Gastrocnemius medialis (tissue), 4 donors: Measurements from ENCODE around the gene CD300E. TPM values are rescaled to one million over a fixed set of nuclear protein-coding genes. Genes with fewer than 3 reads are reported as not detected.

Experiments
- ATAC-seq, 2 donors: fragments of 150-250 bp; one replicate each; pipeline ENCODE4 v1.9.1; 2016
- DNase-seq, 2 donors: peaks; one replicate each; pipeline ENCODE4 v3.0.0-alpha.2; 2019
- H3K27ac ChIP-seq, 4 donors: fragments of 200-600 bp; sonication (generic); 1 replicate in 1 of 4; 2 replicates in 3 of 4; pipeline ENCODE4 v1.5.1; 2016 to 2018; ENCODE audit warnings: mild to moderate bottlenecking in 2 of 4, moderate library complexity in 1 of 4
- H3K27me3 ChIP-seq, 3 donors: fragments of 200-600 bp; sonication (generic) in 2 of 3; 1 replicate in 1 of 3; 2 replicates in 2 of 3; pipeline versions ENCODE4 v1.5.1 to v1.6.0; 2016 to 2019; ENCODE audit warnings: mild to moderate bottlenecking in 1 of 3, moderate library complexity in 1 of 3
- H3K36me3 ChIP-seq, 2 donors: fragments of 200-600 bp; sonication (generic) in 1 of 2; one replicate each; pipeline ENCODE4 v1.5.1; 2017 to 2018
- H3K4me1 ChIP-seq, 2 donors: fragments of 200-600 bp; sonication (generic) in 1 of 2; one replicate each; pipeline ENCODE4 v1.5.1; 2016 to 2017; ENCODE audit warnings: mild to moderate bottlenecking in 2 of 2
- H3K4me3 ChIP-seq, 4 donors: fragments of 200-600 bp; sonication (generic) in 3 of 4; 1 replicate in 1 of 4; 2 replicates in 3 of 4; pipeline ENCODE4 v1.5.1; 2016 to 2019; ENCODE audit warnings: mild to moderate bottlenecking in 2 of 4
- H3K9me3 ChIP-seq, 3 donors: fragments of 200-600 bp; sonication (generic) in 2 of 3; 1 replicate in 1 of 3; 2 replicates in 2 of 3; pipeline ENCODE4 v1.5.1; 2016 to 2019
- POLR2A ChIP-seq, 2 donors: fragments of 450-650 bp; IDR thresholded peaks; one replicate each; pipeline ENCODE4 v1.6.1; 2017; ENCODE audit warnings: antibody characterized with exemption in 2 of 2, mild to moderate bottlenecking in 2 of 2, moderate library complexity in 2 of 2
- in situ Hi-C, 4 donors: fragments of 200-750 bp; cut with MboI; loops; one replicate each; pipeline versions ENCODE4 v1.15.0 to v1.8.0; 2017; ENCODE audit warnings: low sequenced_read_pairs in 4 of 4
- intact Hi-C: fragments of 100-400 bp; cut with DNase I; formaldehyde crosslinking; loops from one replicate; pipeline ENCODE4 v1.15.1; 2023; ENCODE audit warnings: low total_unique reads
- total RNA-seq, 4 donors: library from RNA; depleted of rRNA; stranded (reverse); fragments of >200 nt; gene quantifications; one replicate each; pipeline versions ENCODE4 v1.1.0 to v1.2.3, GENCODE V29; 2016
- TF ChIP-seq, protein P1 (sequence below), 5 experiments: fragments of 450-650 bp in 3 of 5; fragments of 200-600 bp in 2 of 5; sonication (generic) in 2 of 5; IDR thresholded peaks in 4 of 5; conservative IDR thresholded peaks in 1 of 5; 1 replicate in 4 of 5; 2 replicates in 1 of 5; pipeline ENCODE4 v1.5.1; 2016 to 2019; ENCODE audit warnings: antibody characterized with exemption in 5 of 5, mild to moderate bottlenecking in 3 of 5, moderate library complexity in 3 of 5

The CD300E gene
- total RNA-seq, 4 donors from 2014 or later, result 0.26 to 0.91 TPM; not detected in 2

DNA sequence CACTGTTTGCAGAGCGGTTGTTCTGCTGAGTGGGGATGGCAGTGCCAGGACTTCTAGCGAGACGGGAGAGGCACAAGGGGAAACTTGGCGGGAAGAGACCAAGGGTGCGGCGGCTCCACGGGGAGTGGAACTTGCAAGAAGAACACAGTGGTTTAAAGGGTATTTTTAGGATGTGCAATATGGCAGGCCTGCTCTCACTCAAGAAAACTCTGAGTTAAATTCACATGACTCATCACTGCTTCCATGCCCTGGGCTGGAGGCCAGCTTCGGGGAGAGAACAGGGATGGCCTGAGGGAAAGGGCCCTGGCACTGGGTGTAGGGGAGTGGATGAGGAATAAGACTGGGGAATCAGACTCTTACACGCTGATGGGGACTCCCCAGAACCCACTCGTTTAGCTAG, 18.2 kb downstream of the CD300E start:
- H3K27ac ChIP-seq, result no peak overlapping the region
- no peaks in the 10 kb centered on the region for H3K9me3 ChIP-seq
- DNase-seq (peak in 1 of 2 donors; percentile 22), ATAC-seq (peak in 1 of 2 donors; percentile 30)
- no peak for TF ChIP-seq POLR2A (IDR thresholded peaks at IDR 0.05)
- TF ChIP-seq, protein P1, sequence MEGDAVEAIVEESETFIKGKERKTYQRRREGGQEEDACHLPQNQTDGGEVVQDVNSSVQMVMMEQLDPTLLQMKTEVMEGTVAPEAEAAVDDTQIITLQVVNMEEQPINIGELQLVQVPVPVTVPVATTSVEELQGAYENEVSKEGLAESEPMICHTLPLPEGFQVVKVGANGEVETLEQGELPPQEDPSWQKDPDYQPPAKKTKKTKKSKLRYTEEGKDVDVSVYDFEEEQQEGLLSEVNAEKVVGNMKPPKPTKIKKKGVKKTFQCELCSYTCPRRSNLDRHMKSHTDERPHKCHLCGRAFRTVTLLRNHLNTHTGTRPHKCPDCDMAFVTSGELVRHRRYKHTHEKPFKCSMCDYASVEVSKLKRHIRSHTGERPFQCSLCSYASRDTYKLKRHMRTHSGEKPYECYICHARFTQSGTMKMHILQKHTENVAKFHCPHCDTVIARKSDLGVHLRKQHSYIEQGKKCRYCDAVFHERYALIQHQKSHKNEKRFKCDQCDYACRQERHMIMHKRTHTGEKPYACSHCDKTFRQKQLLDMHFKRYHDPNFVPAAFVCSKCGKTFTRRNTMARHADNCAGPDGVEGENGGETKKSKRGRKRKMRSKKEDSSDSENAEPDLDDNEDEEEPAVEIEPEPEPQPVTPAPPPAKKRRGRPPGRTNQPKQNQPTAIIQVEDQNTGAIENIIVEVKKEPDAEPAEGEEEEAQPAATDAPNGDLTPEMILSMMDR (IDR thresholded peaks at IDR 0.05 in 4 of 5, conservative IDR thresholded peaks at IDR 0.05 in 1 of 5), result no peak
- H3K4me3 ChIP-seq, result no peak overlapping the region
- H3K4me1 ChIP-seq, result no peaks in the 10 kb centered on the region
- no peaks in the 10 kb centered on the region for H3K36me3 ChIP-seq
- peaks cover 0 to 8% (median 0%) of the 10 kb centered on the region in 3 donors for H3K27me3 ChIP-seq
- intact Hi-C loops, result no loop called here
- in situ Hi-C loops, result no loop called here

DNA sequence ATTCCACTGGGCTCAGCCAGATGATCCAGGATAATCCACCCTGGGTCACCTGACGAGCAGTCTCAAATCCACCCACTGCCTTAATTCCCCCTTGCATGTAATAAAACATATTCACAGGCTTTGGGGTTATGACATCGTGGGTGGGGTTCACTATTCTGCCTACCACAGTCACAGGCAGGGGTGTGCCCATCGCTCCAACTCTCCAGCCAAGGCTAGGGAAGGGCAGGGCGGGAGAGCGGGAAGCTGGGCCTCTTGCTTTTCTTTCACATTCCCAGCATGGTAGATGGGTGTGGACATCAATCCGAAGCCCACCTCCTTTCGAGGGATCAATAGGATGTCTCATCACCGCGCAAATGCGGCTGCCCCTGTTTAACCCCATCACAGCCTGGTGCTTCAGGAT, 18.8 kb downstream of the CD300E start:
- Histone ChIP-seq H3K4me3 (no peak overlapping the region), H3K27me3 (peaks cover 0 to 8% (median 0%) of the 10 kb centered on the region in 3 donors), H3K4me1 (no peaks in the 10 kb centered on the region), H3K27ac (no peak overlapping the region), H3K36me3 (no peaks in the 10 kb centered on the region), H3K9me3 (no peaks in the 10 kb centered on the region)
- intact Hi-C loops (loop anchor here (5.0 kb wide), 1 partner anchor 237 kb away; the partner anchor contains the start of gene GPR142), in situ Hi-C loops (no loop called here)
- DNase-seq, result no peak
- no peak for TF ChIP-seq POLR2A (IDR thresholded peaks at IDR 0.05)
- no peak for ATAC-seq

DNA sequence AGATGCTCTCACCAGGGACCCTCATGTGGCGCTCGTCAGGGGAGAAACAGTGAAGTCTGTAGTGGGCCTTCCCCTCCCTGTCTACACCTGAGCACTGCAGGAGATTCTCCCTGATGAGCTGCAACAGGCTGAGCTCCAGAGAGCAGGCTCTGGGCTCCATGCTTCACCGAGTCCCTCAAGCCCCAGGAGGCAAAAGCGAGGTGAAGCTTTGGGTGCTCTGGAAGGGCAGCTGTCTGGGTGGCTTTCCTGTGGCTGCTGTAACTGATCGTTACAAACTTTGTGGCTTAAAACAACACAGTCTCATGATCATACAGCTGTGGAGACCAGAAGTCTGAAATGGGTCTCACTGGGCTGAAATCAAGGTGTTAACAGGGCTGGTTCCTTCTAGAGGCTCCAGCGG, 19.3 kb downstream of the CD300E start:
- in situ Hi-C loops (no loop called here), intact Hi-C loops (loop anchor here (5.0 kb wide), 1 partner anchor 237 kb away; the partner anchor contains the start of gene GPR142)
- H3K9me3 ChIP-seq, result no peaks in the 10 kb centered on the region
- ATAC-seq (no peak), DNase-seq (no peak)
- no peaks in the 10 kb centered on the region for H3K4me1 ChIP-seq
- H3K36me3 ChIP-seq, result no peaks in the 10 kb centered on the region
- no peak overlapping the region for H3K4me3 ChIP-seq
- TF ChIP-seq, protein P1 (IDR thresholded peaks at IDR 0.05 in 4 of 5, conservative IDR thresholded peaks at IDR 0.05 in 1 of 5), result no peak
- no peak for TF ChIP-seq POLR2A (IDR thresholded peaks at IDR 0.05)
- H3K27ac ChIP-seq, result no peak overlapping the region
- peaks cover 0 to 8% (median 0%) of the 10 kb centered on the region in 3 donors for H3K27me3 ChIP-seq

DNA sequence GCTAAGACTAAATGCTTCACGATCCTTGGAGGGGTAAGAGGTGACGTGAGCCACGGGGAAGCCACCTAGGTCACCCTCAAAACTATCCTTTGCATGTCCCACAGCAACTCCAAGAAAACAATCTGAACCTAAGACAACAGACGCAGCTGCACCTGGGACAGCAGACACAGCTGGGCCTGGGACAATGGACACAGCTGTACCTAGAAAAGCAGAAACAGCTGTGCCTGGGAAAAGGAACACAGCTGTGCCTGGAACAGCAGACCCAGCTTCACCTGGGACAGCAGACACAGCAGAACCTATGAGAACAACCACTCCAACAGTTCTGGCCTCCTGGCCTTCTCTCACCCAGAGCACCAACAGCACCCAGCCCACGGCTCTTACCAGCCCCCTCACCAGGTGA, 19.8 kb downstream of the CD300E start:
- Histone ChIP-seq H3K27me3 (peaks cover 0 to 10% (median 3%) of the 10 kb centered on the region in 3 donors), H3K36me3 (no peaks in the 10 kb centered on the region), H3K27ac (no peak overlapping the region), H3K4me3 (no peak overlapping the region), H3K9me3 (no peaks in the 10 kb centered on the region), H3K4me1 (no peaks in the 10 kb centered on the region)
- intact Hi-C loops (loop anchor here (5.0 kb wide), 1 partner anchor 236 kb away; the partner anchor contains the start of gene GPR142), in situ Hi-C loops (no loop called here)
- TF ChIP-seq POLR2A (IDR thresholded peaks at IDR 0.05), result no peak
- TF ChIP-seq, protein P1 (IDR thresholded peaks at IDR 0.05 in 4 of 5, conservative IDR thresholded peaks at IDR 0.05 in 1 of 5), result no peak
- no peak for DNase-seq
- ATAC-seq, result no peak

DNA sequence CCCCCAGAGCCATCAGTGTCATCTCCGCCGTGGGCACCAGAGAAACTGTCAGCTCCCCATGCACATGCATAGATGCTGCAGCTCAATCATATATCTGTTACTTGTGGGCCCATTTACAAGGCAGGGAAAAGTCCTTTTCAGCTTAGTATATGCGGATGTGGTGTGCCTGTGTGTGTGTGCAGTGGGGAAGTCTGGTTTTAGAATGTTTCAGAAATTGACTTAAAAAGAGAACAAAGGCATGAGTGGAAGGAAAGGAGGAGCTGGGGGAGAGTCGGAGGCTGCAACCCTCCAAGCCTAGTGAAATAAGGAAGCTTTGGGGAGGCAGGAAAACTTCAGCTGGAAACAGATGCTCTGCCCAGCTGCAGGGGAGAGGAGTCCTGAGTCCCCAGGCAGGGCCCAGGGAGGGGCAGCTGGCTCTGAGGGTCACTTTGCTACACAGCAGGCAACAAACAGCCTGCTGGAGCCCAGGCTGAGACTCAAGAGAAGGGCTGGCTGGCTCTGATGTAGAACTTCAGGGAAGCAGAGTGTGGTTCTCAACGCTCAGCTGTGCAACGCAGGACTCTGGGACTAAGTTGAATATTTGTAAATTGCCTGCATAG, 20.4 kb downstream of the CD300E start:
- H3K4me1 ChIP-seq, result no peaks in the 10 kb centered on the region
- no peak overlapping the region for H3K27ac ChIP-seq
- H3K4me3 ChIP-seq, result no peak overlapping the region
- no peak for ATAC-seq
- intact Hi-C loops, result loop anchor here (5.0 kb wide), 1 partner anchor 236 kb away; the partner anchor contains the start of gene GPR142
- H3K27me3 ChIP-seq, result peaks cover 2 to 11% (median 5%) of the 10 kb centered on the region in 3 donors
- H3K36me3 ChIP-seq, result no peaks in the 10 kb centered on the region
- in situ Hi-C loops, result no loop called here
- H3K9me3 ChIP-seq, result no peaks in the 10 kb centered on the region
- no peak for TF ChIP-seq POLR2A (IDR thresholded peaks at IDR 0.05)
- TF ChIP-seq, protein P1 (IDR thresholded peaks at IDR 0.05 in 4 of 5, conservative IDR thresholded peaks at IDR 0.05 in 1 of 5), result no peak
- DNase-seq, result no peak
